Mucosa of stomach (tissue), 1 donor: ENCODE data around the gene CREB3L1.

Source experiments
- H3K27me3 ChIP-seq: one replicate; pipeline ENCODE4 v1.7.0; 2013; ENCODE audit warnings: mild to moderate bottlenecking, low read length; ENCODE audit not compliant: control insufficient read depth, insufficient read depth
- H3K36me3 ChIP-seq: one replicate; pipeline ENCODE4 v1.7.0; 2013; ENCODE audit warnings: low read length; ENCODE audit not compliant: control insufficient read depth, insufficient read depth
- H3K4me1 ChIP-seq: one replicate; pipeline ENCODE4 v1.7.0; 2013; ENCODE audit warnings: mild to moderate bottlenecking, low read length; ENCODE audit not compliant: control insufficient read depth, insufficient read depth
- H3K4me3 ChIP-seq: one replicate; pipeline ENCODE4 v1.7.0; 2013; ENCODE audit warnings: low read length
- H3K9ac ChIP-seq: one replicate; pipeline ENCODE4 v1.7.0; 2013; ENCODE audit warnings: mild to moderate bottlenecking, low read length, moderate library complexity
- H3K9me3 ChIP-seq: one replicate; pipeline ENCODE4 v1.7.0; 2013; ENCODE audit warnings: mild to moderate bottlenecking, low read length, moderate library complexity; ENCODE audit not compliant: control insufficient read depth
- donor health status: Pancreatic carcinoma.

Gene CREB3L1

GRCh38 chr11:46362156-46363030 is 84.9 kb downstream of the CREB3L1 start:
- peak overlapping the region; percentile 61 for H3K9ac ChIP-seq
- no peak overlapping the region for H3K4me3 ChIP-seq
- H3K4me1 ChIP-seq: peaks cover 44% of the 10 kb centered on the region
- no peaks in the 10 kb centered on the region for H3K9me3 ChIP-seq
- H3K27me3 ChIP-seq: no peaks in the 10 kb centered on the region
- H3K36me3 ChIP-seq: no peaks in the 10 kb centered on the region

GRCh38 chr11:46363031-46363407 is 85.6 kb downstream of the CREB3L1 start:
- Histone ChIP-seq H3K36me3 (no peaks in the 10 kb centered on the region), H3K4me1 (peaks cover 42% of the 10 kb centered on the region), H3K9ac (peak overlapping the region; percentile 41), H3K4me3 (no peak overlapping the region), H3K9me3 (no peaks in the 10 kb centered on the region), H3K27me3 (no peaks in the 10 kb centered on the region)

GRCh38 chr11:46363455-46364005 is 86.1 kb downstream of the CREB3L1 start:
- Histone ChIP-seq H3K9me3 (no peaks in the 10 kb centered on the region), H3K27me3 (no peaks in the 10 kb centered on the region), H3K9ac (peak overlapping the region; percentile 41), H3K4me1 (peaks cover 41% of the 10 kb centered on the region), H3K36me3 (peaks cover 2% of the 10 kb centered on the region), H3K4me3 (no peak overlapping the region)

GRCh38 chr11:46364056-46364455 is 86.6 kb downstream of the CREB3L1 start:
- H3K9ac ChIP-seq: no peak overlapping the region
- no peaks in the 10 kb centered on the region for H3K9me3 ChIP-seq
- peaks cover 6% of the 10 kb centered on the region for H3K36me3 ChIP-seq
- peaks cover 41% of the 10 kb centered on the region for H3K4me1 ChIP-seq
- H3K27me3 ChIP-seq: no peaks in the 10 kb centered on the region
- H3K4me3 ChIP-seq: no peak overlapping the region

GRCh38 chr11:46364791-46365190 is 87.3 kb downstream of the CREB3L1 start:
- Histone ChIP-seq H3K9me3 (no peaks in the 10 kb centered on the region), H3K9ac (no peak overlapping the region), H3K4me3 (no peak overlapping the region), H3K4me1 (peaks cover 41% of the 10 kb centered on the region), H3K36me3 (peaks cover 6% of the 10 kb centered on the region), H3K27me3 (no peaks in the 10 kb centered on the region)

GRCh38 chr11:46366260-46366659 is 88.8 kb downstream of the CREB3L1 start:
- Histone ChIP-seq H3K27me3 (no peaks in the 10 kb centered on the region), H3K9ac (no peak overlapping the region), H3K9me3 (no peaks in the 10 kb centered on the region), H3K4me1 (peaks cover 33% of the 10 kb centered on the region), H3K4me3 (no peak overlapping the region), H3K36me3 (peaks cover 6% of the 10 kb centered on the region)

GRCh38 chr11:46366661-46367161 is 89.2 kb downstream of the CREB3L1 start:
- peaks cover 6% of the 10 kb centered on the region for H3K36me3 ChIP-seq
- H3K4me1 ChIP-seq: peaks cover 29% of the 10 kb centered on the region
- H3K9ac ChIP-seq: no peak overlapping the region
- no peaks in the 10 kb centered on the region for H3K9me3 ChIP-seq
- H3K27me3 ChIP-seq: no peaks in the 10 kb centered on the region
- H3K4me3 ChIP-seq: no peak overlapping the region

GRCh38 chr11:46367244-46367915 is 89.9 kb downstream of the CREB3L1 start:
- Histone ChIP-seq H3K27me3 (no peaks in the 10 kb centered on the region), H3K9me3 (no peaks in the 10 kb centered on the region), H3K9ac (no peak overlapping the region), H3K4me1 (peaks cover 25% of the 10 kb centered on the region), H3K4me3 (no peak overlapping the region), H3K36me3 (peaks cover 6% of the 10 kb centered on the region)

- H3K4me3 ChIP-seq: no peak overlapping the region
- H3K9ac ChIP-seq: no peak overlapping the region
- peaks cover 20% of the 10 kb centered on the region for H3K4me1 ChIP-seq
- H3K9me3 ChIP-seq: no peaks in the 10 kb centered on the region
- H3K27me3 ChIP-seq: no peaks in the 10 kb centered on the region
- H3K36me3 ChIP-seq: peaks cover 6% of the 10 kb centered on the region
Measured at GRCh38 chr11:46367916-46368267, 90.4 kb downstream of the CREB3L1 start.

- H3K9ac ChIP-seq: no peak overlapping the region
- no peaks in the 10 kb centered on the region for H3K27me3 ChIP-seq
- H3K9me3 ChIP-seq: no peaks in the 10 kb centered on the region
- H3K4me1 ChIP-seq: peaks cover 10% of the 10 kb centered on the region
- no peak overlapping the region for H3K4me3 ChIP-seq
- peaks cover 6% of the 10 kb centered on the region for H3K36me3 ChIP-seq
Measured at GRCh38 chr11:46369458-46370152, 92.1 kb downstream of the CREB3L1 start.

- Histone ChIP-seq H3K9ac (no peak overlapping the region), H3K27me3 (no peaks in the 10 kb centered on the region), H3K4me3 (no peak overlapping the region), H3K9me3 (no peaks in the 10 kb centered on the region), H3K4me1 (peaks cover 10% of the 10 kb centered on the region), H3K36me3 (peaks cover 6% of the 10 kb centered on the region)
Measured at GRCh38 chr11:46370253-46370652, 92.8 kb downstream of the CREB3L1 start.
